Activated naive CD8-positive, alpha-beta T cell treated with anti-CD3 and anti-CD28 coated beads for 36 hours (primary cell): Measurements from ENCODE around the gene CSTPP1. TPM values are rescaled to one million over a fixed set of nuclear protein-coding genes. Genes with fewer than 3 reads are reported as not detected.

Source experiments
- DNase-seq: peaks from one replicate; pipeline ENCODE4 v3.0.0; 2021
- H3K27ac Mint-ChIP-seq: one replicate; pipeline ENCODE4 v1.8.0; 2022; ENCODE audit warnings: mild to moderate bottlenecking, moderate library complexity, mixed read lengths
- H3K27me3 Mint-ChIP-seq: one replicate; pipeline ENCODE4 v1.8.0; 2022; ENCODE audit warnings: mild to moderate bottlenecking, mixed read lengths
- H3K36me3 Mint-ChIP-seq: one replicate; pipeline ENCODE4 v1.8.0; 2021; ENCODE audit warnings: mild to moderate bottlenecking, mixed read lengths
- H3K4me1 Mint-ChIP-seq: one replicate; pipeline ENCODE4 v1.8.0; 2021; ENCODE audit warnings: mixed read lengths
- H3K4me3 Mint-ChIP-seq: one replicate; pipeline ENCODE4 v1.8.0; 2022; ENCODE audit warnings: mild to moderate bottlenecking, moderate library complexity, mixed read lengths
- H3K9me3 Mint-ChIP-seq: one replicate; pipeline ENCODE4 v1.8.0; 2022; ENCODE audit warnings: mixed read lengths
- total RNA-seq, 2 experiments: library from RNA; stranded (reverse); gene quantifications; one replicate each; pipeline ENCODE4 v1.2.3, GENCODE V29; 2021

Gene CSTPP1
- total RNA-seq, 2 experiments from 2014 or later: 13.0 to 15.0 TPM

GRCh38 chr11:47014097-47014496, 77.5 kb downstream of the CSTPP1 start:
- no peak overlapping the region for H3K27ac Mint-ChIP-seq

DNA sequence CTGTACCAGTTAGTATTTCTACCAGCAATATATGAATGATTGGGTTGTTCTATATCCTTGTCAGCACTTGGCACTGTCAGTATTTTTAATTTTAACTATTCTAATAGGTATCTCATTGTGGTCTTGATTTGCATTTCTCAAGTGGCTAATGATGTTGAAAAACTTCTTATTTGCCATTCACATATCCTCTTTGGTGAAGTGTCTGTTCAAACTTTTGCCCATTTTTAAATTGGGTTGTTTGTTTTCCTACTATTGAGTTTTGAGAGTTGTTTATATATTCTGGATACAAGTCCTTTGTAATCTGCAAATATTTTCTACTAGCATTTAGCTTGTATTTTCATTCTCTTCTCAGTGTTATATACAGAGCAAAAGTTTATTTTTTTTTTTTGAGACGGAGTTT, 82.1 kb downstream of the CSTPP1 start:
- Mint-ChIP-seq H3K36me3 (peaks cover 1% of the 10 kb centered on the region), H3K4me3 (no peak overlapping the region), H3K27ac (no peak overlapping the region)

More at GRCh38 chr11:47014097-47014496, 77.5 kb downstream of the CSTPP1 start:
- H3K36me3 Mint-ChIP-seq: peaks cover 1% of the 10 kb centered on the region
- peaks cover 1% of the 10 kb centered on the region for H3K9me3 Mint-ChIP-seq
- DNase-seq: no peak
- H3K4me3 Mint-ChIP-seq: no peak overlapping the region
- no peaks in the 10 kb centered on the region for H3K4me1 Mint-ChIP-seq
- H3K27me3 Mint-ChIP-seq: no peaks in the 10 kb centered on the region

GRCh38 chr11:47020793-47021526, 84.4 kb downstream of the CSTPP1 start:
- no peak for DNase-seq
- H3K4me1 Mint-ChIP-seq: no peaks in the 10 kb centered on the region
- no peak overlapping the region for H3K4me3 Mint-ChIP-seq
- peaks cover 1% of the 10 kb centered on the region for H3K9me3 Mint-ChIP-seq
- no peak overlapping the region for H3K27ac Mint-ChIP-seq
- H3K27me3 Mint-ChIP-seq: no peaks in the 10 kb centered on the region
- peaks cover 1% of the 10 kb centered on the region for H3K36me3 Mint-ChIP-seq

More for the DNA sequence above, 82.1 kb downstream of the CSTPP1 start:
- Mint-ChIP-seq H3K9me3 (peaks cover 1% of the 10 kb centered on the region), H3K4me1 (no peaks in the 10 kb centered on the region), H3K27me3 (no peaks in the 10 kb centered on the region)
- no peak for DNase-seq

GRCh38 chr11:47021527-47021818, 84.9 kb downstream of the CSTPP1 start:
- H3K27me3 Mint-ChIP-seq: no peaks in the 10 kb centered on the region
- peaks cover under 1% of the 10 kb centered on the region for H3K9me3 Mint-ChIP-seq
- H3K36me3 Mint-ChIP-seq: peaks cover 1% of the 10 kb centered on the region
- H3K27ac Mint-ChIP-seq: no peak overlapping the region
- H3K4me3 Mint-ChIP-seq: no peak overlapping the region
- H3K4me1 Mint-ChIP-seq: no peaks in the 10 kb centered on the region
- DNase-seq: no peak

DNA sequence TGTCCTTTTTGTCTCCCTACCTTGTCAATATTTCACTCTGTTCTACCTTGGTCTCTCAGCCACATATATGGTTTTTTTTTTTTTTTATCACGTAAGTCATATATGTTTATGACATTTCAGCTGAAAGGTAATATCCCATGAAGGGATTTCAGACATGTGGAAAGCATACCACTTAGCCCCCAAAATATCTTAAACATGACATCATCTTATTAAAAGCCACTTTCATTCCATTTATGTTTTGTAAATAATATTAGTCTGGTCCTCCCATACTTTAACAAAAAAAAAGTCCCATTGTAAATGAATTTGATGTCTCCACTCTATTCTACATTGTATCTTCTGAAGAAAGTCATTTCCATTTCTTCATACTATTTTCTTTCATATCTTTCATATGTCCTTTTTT, 85.4 kb downstream of the CSTPP1 start:
- Mint-ChIP-seq H3K9me3 (no peaks in the 10 kb centered on the region), H3K4me1 (no peaks in the 10 kb centered on the region), H3K27ac (no peak overlapping the region), H3K36me3 (peaks cover 1% of the 10 kb centered on the region), H3K4me3 (no peak overlapping the region), H3K27me3 (no peaks in the 10 kb centered on the region)
- DNase-seq: no peak

GRCh38 chr11:47028195-47029093, 91.9 kb downstream of the CSTPP1 start:
- DNase-seq: no peak
- Mint-ChIP-seq H3K27ac (no peak overlapping the region), H3K27me3 (no peaks in the 10 kb centered on the region), H3K4me3 (no peak overlapping the region), H3K4me1 (peaks cover 2% of the 10 kb centered on the region), H3K36me3 (no peaks in the 10 kb centered on the region), H3K9me3 (no peaks in the 10 kb centered on the region)

DNA sequence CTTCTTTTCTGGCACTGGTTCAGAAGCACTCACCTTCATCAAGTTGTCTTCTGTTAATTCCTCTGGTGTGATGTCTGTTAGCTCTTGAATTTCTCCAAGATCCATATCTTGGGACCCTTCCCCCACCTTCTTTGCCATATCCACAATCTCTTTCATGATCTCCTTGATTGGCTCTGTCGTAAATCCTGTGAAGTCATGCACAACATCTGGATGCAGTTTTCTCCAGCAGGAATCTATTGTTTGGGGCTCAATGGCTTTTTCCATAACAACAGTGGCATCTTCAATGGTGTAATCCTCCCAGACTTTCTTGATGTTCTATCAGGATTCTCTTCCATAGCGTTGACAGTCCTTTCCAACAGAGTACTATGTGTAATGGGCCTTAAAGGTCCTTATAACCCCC, 96.9 kb downstream of the CSTPP1 start:
- H3K36me3 Mint-ChIP-seq: peaks cover 5% of the 10 kb centered on the region
- no peaks in the 10 kb centered on the region for H3K27me3 Mint-ChIP-seq
- DNase-seq: no peak
- peaks cover 2% of the 10 kb centered on the region for H3K4me1 Mint-ChIP-seq
- H3K4me3 Mint-ChIP-seq: no peak overlapping the region
- H3K27ac Mint-ChIP-seq: no peak overlapping the region
- H3K9me3 Mint-ChIP-seq: no peaks in the 10 kb centered on the region

DNA sequence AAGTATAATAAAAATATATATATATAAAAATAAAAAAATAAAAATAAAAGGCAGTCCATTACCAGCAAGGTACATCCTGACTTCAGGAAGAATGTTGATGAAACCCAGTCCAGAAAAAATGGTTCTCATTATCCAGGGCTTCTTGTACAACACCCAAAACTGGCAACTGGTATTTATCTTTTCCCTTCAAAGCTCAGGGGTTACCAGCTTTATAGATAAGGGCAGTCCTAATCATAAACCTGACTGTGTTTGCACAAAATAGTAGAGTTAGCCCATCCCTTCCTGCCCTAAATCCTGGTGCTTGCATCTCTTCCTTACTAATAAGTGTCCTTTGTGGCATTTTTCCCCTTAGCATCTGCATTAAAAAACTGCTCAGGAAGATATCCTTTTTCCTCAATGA, 97.5 kb downstream of the CSTPP1 start:
- no peak for DNase-seq
- peaks cover 5% of the 10 kb centered on the region for H3K36me3 Mint-ChIP-seq
- no peak overlapping the region for H3K4me3 Mint-ChIP-seq
- no peaks in the 10 kb centered on the region for H3K9me3 Mint-ChIP-seq
- no peaks in the 10 kb centered on the region for H3K27me3 Mint-ChIP-seq
- H3K27ac Mint-ChIP-seq: no peak overlapping the region
- H3K4me1 Mint-ChIP-seq: no peaks in the 10 kb centered on the region

- Mint-ChIP-seq H3K27me3 (no peaks in the 10 kb centered on the region), H3K4me1 (no peaks in the 10 kb centered on the region), H3K36me3 (peaks cover 5% of the 10 kb centered on the region), H3K9me3 (no peaks in the 10 kb centered on the region), H3K4me3 (no peak overlapping the region), H3K27ac (no peak overlapping the region)
- no peak for DNase-seq
These were observed 98.5 kb downstream of the CSTPP1 start for GRCh38 chr11:47035108-47035507.

GRCh38 chr11:47044119-47044518, 107.6 kb downstream of the CSTPP1 start:
- H3K4me3 Mint-ChIP-seq: no peak overlapping the region
- no peaks in the 10 kb centered on the region for H3K9me3 Mint-ChIP-seq
- no peak overlapping the region for H3K27ac Mint-ChIP-seq
- no peaks in the 10 kb centered on the region for H3K27me3 Mint-ChIP-seq
- H3K4me1 Mint-ChIP-seq: no peaks in the 10 kb centered on the region
- DNase-seq: no peak
- H3K36me3 Mint-ChIP-seq: no peaks in the 10 kb centered on the region

DNA sequence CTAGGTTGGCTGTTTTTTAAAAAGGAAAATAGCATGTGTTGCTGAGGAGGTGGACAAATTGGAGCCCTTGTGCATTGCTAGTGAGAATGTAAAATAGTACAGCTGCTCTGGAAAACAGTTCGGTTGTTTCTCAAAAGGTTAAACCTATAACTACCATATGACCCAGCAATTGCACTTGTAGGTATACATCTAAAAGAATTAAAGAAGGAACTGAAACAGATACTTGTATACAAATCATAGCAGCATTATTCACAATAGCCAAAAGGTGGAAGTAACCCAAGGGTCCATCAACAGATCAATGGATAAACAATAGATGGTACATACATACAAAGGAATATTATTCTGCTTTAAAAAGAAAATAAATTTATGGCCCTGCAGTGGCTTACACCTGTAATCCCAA, 111.4 kb downstream of the CSTPP1 start:
- DNase-seq: no peak
- H3K27ac Mint-ChIP-seq: no peak overlapping the region

DNA sequence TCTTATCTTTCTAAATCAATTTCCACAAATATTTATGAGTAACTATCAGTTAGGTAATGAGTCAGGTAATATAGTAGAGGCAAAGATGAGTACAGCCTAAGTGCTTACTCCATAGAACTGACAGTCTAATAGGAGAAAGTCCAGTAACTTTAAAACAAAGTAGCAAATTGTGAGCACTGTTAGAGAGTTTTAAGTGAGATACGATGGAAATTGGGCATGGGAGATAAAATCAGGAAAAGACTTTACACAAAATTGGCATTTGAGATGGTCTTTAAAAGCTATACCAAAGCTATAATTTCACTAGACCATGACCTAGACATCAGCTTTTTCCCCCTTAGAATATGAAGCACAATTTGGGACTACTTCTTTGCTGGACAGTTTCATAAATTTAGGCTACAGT, 113.7 kb downstream of the CSTPP1 start:
- no peaks in the 10 kb centered on the region for H3K9me3 Mint-ChIP-seq
- no peak overlapping the region for H3K4me3 Mint-ChIP-seq
- no peaks in the 10 kb centered on the region for H3K4me1 Mint-ChIP-seq
- DNase-seq: no peak
- H3K27me3 Mint-ChIP-seq: no peaks in the 10 kb centered on the region
- no peak overlapping the region for H3K27ac Mint-ChIP-seq
- peaks cover 13% of the 10 kb centered on the region for H3K36me3 Mint-ChIP-seq

More for the DNA sequence above, 111.4 kb downstream of the CSTPP1 start:
- no peaks in the 10 kb centered on the region for H3K27me3 Mint-ChIP-seq
- no peak overlapping the region for H3K4me3 Mint-ChIP-seq
- H3K4me1 Mint-ChIP-seq: no peaks in the 10 kb centered on the region
- H3K36me3 Mint-ChIP-seq: peaks cover 7% of the 10 kb centered on the region
- no peaks in the 10 kb centered on the region for H3K9me3 Mint-ChIP-seq

GRCh38 chr11:47051217-47051616, 114.7 kb downstream of the CSTPP1 start:
- no peak for DNase-seq
- H3K27me3 Mint-ChIP-seq: no peaks in the 10 kb centered on the region
- no peak overlapping the region for H3K4me3 Mint-ChIP-seq
- no peak overlapping the region for H3K27ac Mint-ChIP-seq
- H3K9me3 Mint-ChIP-seq: no peaks in the 10 kb centered on the region
- peaks cover 15% of the 10 kb centered on the region for H3K36me3 Mint-ChIP-seq
- H3K4me1 Mint-ChIP-seq: no peaks in the 10 kb centered on the region

- Mint-ChIP-seq H3K27ac (no peak overlapping the region), H3K9me3 (no peaks in the 10 kb centered on the region), H3K4me3 (no peak overlapping the region), H3K4me1 (no peaks in the 10 kb centered on the region), H3K27me3 (no peaks in the 10 kb centered on the region), H3K36me3 (peaks cover 15% of the 10 kb centered on the region)
- DNase-seq: no peak
These were observed 115.6 kb downstream of the CSTPP1 start for GRCh38 chr11:47052165-47052564.

DNA sequence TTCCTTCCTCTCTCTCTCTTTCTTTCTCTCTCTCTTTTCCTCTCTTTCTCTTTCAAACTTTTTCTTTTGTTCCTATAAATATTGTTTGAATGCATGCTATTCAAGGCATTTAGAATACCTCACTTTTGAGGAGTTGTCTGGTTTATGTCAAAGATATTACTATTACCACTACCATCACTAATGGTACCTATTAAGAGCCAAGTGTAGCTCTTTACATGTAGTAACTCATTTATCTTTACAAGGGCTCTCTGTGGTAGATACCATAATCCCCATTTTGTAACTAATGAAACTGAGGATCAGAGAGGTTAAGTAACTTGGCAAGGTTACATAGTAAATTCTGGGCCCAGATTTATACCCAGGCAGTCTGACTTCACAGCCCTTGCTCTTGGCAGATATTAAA, 116.0 kb downstream of the CSTPP1 start:
- no peak for DNase-seq
- no peaks in the 10 kb centered on the region for H3K27me3 Mint-ChIP-seq
- no peaks in the 10 kb centered on the region for H3K4me1 Mint-ChIP-seq
- no peak overlapping the region for H3K27ac Mint-ChIP-seq
- H3K36me3 Mint-ChIP-seq: peaks cover 18% of the 10 kb centered on the region
- H3K9me3 Mint-ChIP-seq: no peaks in the 10 kb centered on the region
- no peak overlapping the region for H3K4me3 Mint-ChIP-seq

DNA sequence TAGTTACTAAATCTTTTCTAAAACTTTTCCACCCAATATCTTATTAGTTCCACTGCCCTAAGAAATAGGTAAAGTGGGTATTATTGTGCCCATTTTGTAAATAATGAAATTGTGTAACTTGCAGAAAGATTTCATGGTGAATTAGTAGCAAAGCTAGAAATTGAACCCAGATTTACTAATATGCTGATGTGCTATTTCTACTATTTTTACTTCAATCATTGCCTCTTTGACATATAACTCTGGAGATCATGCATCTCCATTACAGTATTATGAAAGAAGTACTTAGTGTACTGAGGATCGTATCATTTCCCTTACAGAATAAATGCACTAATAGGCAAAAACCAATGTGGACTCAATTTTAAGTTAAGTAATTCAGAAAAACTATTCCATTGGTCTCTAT, 119.0 kb downstream of the CSTPP1 start:
- Mint-ChIP-seq H3K36me3 (peaks cover 24% of the 10 kb centered on the region), H3K27me3 (no peaks in the 10 kb centered on the region), H3K4me3 (no peak overlapping the region), H3K4me1 (no peaks in the 10 kb centered on the region), H3K9me3 (peaks cover 1% of the 10 kb centered on the region), H3K27ac (no peak overlapping the region)
- DNase-seq: no peak
